Endothelial cell of umbilical vein (primary cell): ENCODE results near the gene C15orf61.

Source experiments
- EZH2 ChIP-seq: IDR thresholded peaks from 2 replicates; pipeline ENCODE4 v1.6.1; 2012; ENCODE audit warnings: borderline replicate concordance, low read depth, mild to moderate bottlenecking, moderate library complexity, low read length, inconsistent platforms; ENCODE audit not compliant: severe bottlenecking
- FOS ChIP-seq: IDR thresholded peaks from 2 replicates; pipeline ENCODE4 v1.6.1; 2011; ENCODE audit warnings: mild to moderate bottlenecking, low read length, moderate library complexity, borderline replicate concordance; ENCODE audit not compliant: insufficient read depth
- JUN ChIP-seq: IDR thresholded peaks from 2 replicates; pipeline ENCODE4 v1.6.1; 2011; ENCODE audit warnings: borderline replicate concordance, low read depth; ENCODE audit not compliant: insufficient read length, insufficient read depth
- MAX ChIP-seq: IDR thresholded peaks from 2 replicates; pipeline ENCODE4 v1.6.1; 2011; ENCODE audit not compliant: insufficient read depth, insufficient read length
- MYC ChIP-seq: IDR thresholded peaks from one replicate; pipeline ENCODE4 v1.6.1; 2011; ENCODE audit warnings: mild to moderate bottlenecking, low read depth, low read length
- POLR2A ChIP-seq: IDR thresholded peaks from 2 replicates; pipeline ENCODE4 v1.6.1; 2012; ENCODE audit warnings: low read depth, mild to moderate bottlenecking, control low read depth, low read length
- POLR2AphosphoS5 ChIP-seq: IDR thresholded peaks from 2 replicates; pipeline ENCODE4 v1.6.1; 2012; ENCODE audit warnings: low read depth, mild to moderate bottlenecking, control low read depth, low read length, moderate library complexity; ENCODE audit not compliant: insufficient read depth
- TF ChIP-seq, protein P1 (sequence below), 2 donors: IDR thresholded peaks; 1 replicate in 1 of 2; 2 replicates in 1 of 2; pipeline ENCODE4 v1.5.1; 2011; ENCODE audit warnings: low read length in 2 of 2, mild to moderate bottlenecking in 2 of 2, moderate library complexity in 2 of 2, control low read depth in 1 of 2, inconsistent platforms in 1 of 2, low read depth in 1 of 2; ENCODE audit not compliant: insufficient read depth in 1 of 2; ENCODE audit errors: extremely low read depth in 1 of 2

GRCh38 chr15:67531379-67531914, 10.5 kb downstream of the C15orf61 start:
- TF ChIP-seq, protein P1, sequence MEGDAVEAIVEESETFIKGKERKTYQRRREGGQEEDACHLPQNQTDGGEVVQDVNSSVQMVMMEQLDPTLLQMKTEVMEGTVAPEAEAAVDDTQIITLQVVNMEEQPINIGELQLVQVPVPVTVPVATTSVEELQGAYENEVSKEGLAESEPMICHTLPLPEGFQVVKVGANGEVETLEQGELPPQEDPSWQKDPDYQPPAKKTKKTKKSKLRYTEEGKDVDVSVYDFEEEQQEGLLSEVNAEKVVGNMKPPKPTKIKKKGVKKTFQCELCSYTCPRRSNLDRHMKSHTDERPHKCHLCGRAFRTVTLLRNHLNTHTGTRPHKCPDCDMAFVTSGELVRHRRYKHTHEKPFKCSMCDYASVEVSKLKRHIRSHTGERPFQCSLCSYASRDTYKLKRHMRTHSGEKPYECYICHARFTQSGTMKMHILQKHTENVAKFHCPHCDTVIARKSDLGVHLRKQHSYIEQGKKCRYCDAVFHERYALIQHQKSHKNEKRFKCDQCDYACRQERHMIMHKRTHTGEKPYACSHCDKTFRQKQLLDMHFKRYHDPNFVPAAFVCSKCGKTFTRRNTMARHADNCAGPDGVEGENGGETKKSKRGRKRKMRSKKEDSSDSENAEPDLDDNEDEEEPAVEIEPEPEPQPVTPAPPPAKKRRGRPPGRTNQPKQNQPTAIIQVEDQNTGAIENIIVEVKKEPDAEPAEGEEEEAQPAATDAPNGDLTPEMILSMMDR (IDR thresholded peaks at IDR 0.05; ENCODE audit: extremely low read depth in 1 of 2, insufficient read depth in 1 of 2, low read depth in 1 of 2, low read length in 2 of 2), result no peak
- TF ChIP-seq MYC, result no peak
- TF ChIP-seq MAX, result no peak
- TF ChIP-seq POLR2AphosphoS5, result no peak
- TF ChIP-seq POLR2A, result no peak
- TF ChIP-seq EZH2, result no peak
- TF ChIP-seq JUN, result no peak
- TF ChIP-seq FOS, result no peak
